Lung (tissue), 12 donors: Measurements from ENCODE around the gene PCP4. TPM values are rescaled to one million over a fixed set of nuclear protein-coding genes. Genes with fewer than 3 reads are reported as not detected.

Experiments
- ATAC-seq: fragments of 200-7000 bp; cut with Tn5 transposase; one replicate; pipeline ENCODE4 v1.9.1; 2020; ENCODE audit warnings: moderate number of reproducible peaks; ENCODE audit not compliant: insufficient read depth, low FRiP score
- DNase-seq, 3 donors: peaks; one replicate each; pipeline ENCODE4 v3.0.0-alpha.2; 2013 to 2017
- H3K27ac ChIP-seq, 2 donors: one replicate each; pipeline ENCODE4 v1.5.1; 2013; ENCODE audit warnings: mild to moderate bottlenecking in 2 of 2, moderate library complexity in 2 of 2, control low read depth in 1 of 2, inconsistent platforms in 1 of 2, low read depth in 1 of 2, low read length in 1 of 2
- H3K27me3 ChIP-seq, 3 donors: one replicate each; pipeline ENCODE4 v1.5.1; 2013; ENCODE audit warnings: low read length in 2 of 3; ENCODE audit not compliant: control insufficient read depth in 3 of 3, insufficient read depth in 3 of 3
- H3K36me3 ChIP-seq, 4 donors: one replicate each; pipeline ENCODE4 v1.5.1; 2013; ENCODE audit warnings: low read length in 4 of 4, mild to moderate bottlenecking in 1 of 4, moderate library complexity in 1 of 4; ENCODE audit not compliant: control insufficient read depth in 4 of 4, insufficient read depth in 4 of 4
- H3K4me1 ChIP-seq, 5 donors: one replicate each; pipeline ENCODE4 v1.5.1; 2013; ENCODE audit warnings: low read length in 5 of 5, mild to moderate bottlenecking in 2 of 5, moderate library complexity in 1 of 5; ENCODE audit not compliant: control insufficient read depth in 5 of 5, insufficient read depth in 5 of 5
- H3K4me3 ChIP-seq: one replicate; pipeline ENCODE4 v1.5.1; 2013; ENCODE audit warnings: mild to moderate bottlenecking, control low read depth, moderate library complexity
- H3K9ac ChIP-seq, 2 donors: one replicate each; pipeline ENCODE4 v1.5.1; 2013; ENCODE audit warnings: low read length in 2 of 2, control low read depth in 1 of 2; ENCODE audit not compliant: insufficient read depth in 1 of 2
- H3K9me3 ChIP-seq, 4 donors: one replicate each; pipeline ENCODE4 v1.5.1; 2013; ENCODE audit warnings: low read length in 3 of 4, mild to moderate bottlenecking in 1 of 4, moderate library complexity in 1 of 4; ENCODE audit not compliant: control insufficient read depth in 4 of 4, insufficient read depth in 3 of 4
- CTCF ChIP-seq: IDR thresholded peaks from 2 replicates; pipeline ENCODE4 v1.5.1; 2012; ENCODE audit warnings: mild to moderate bottlenecking; ENCODE audit errors: control extremely low read depth, extremely low read depth
- WGBS, 2 donors: extraction: QIAGEN DNeasy Blood & Tissue Kit; methylation state at CpG; one replicate each; pipeline ENCODE4 v1.1.7; 2013; 5-methylcytosine and 5-hydroxymethylcytosine counted together
- polyA plus RNA-seq, 2 donors: library from polyadenylated mRNA; stranded (reverse); fragments of 200-250 nt; gene quantifications; one replicate each; pipeline ENCODE4 v1.2.1, GENCODE V29; 2013
- total RNA-seq, 2 donors: library from RNA; depleted of rRNA in 1 of 2; stranded (reverse); fragments of >200 nt in 1 of 2; gene quantifications; one replicate each; pipeline ENCODE4 v1.2.1, GENCODE V29; 2014 to 2021
- donor health status: control.
- donor health status: control.
- donor health status: Bipolar disorder and iron deficiency.
- donor health status: healthy.
- donor health status: DM: yes; HTN: yes; CAD: no.

Gene PCP4
- total and polyA plus RNA-seq, 4 donors = 0.74 to 3.1 (median 1.3) TPM; not detected in 1

- 55 to 77% methylated on average over 1 of the region's 1 CpG for WGBS, 2 donors
- Histone ChIP-seq H3K36me3 (no peaks in the 10 kb centered on the region), H3K9me3 (peaks cover 0 to 5% (median 0%) of the 10 kb centered on the region in 4 donors), H3K4me3 (no peak overlapping the region), H3K27me3 (no peaks in the 10 kb centered on the region), H3K4me1 (no peaks in the 10 kb centered on the region), H3K27ac (no peak overlapping the region), H3K9ac (no peak overlapping the region)
- ATAC-seq (no peak), DNase-seq (peak in 2 of 3 donors; percentile 3 to 24)
- no peak for TF ChIP-seq CTCF
These were observed 48.6 kb downstream of the PCP4 start for GRCh38 chr21:39915881-39916280.

- no peak for ATAC-seq
- TF ChIP-seq CTCF = no peak
- 74 to 78% methylated on average over 4 of the region's 4 CpGs for WGBS, 2 donors
These were observed 51.3 kb downstream of the PCP4 start for GRCh38 chr21:39918558-39918957.

GRCh38 chr21:39923476-39923875 lies 56.2 kb downstream of the PCP4 start:
- no peak overlapping the region for H3K9ac ChIP-seq
- H3K27ac ChIP-seq = no peak overlapping the region
- H3K9me3 ChIP-seq = peaks cover 0 to 5% (median 0%) of the 10 kb centered on the region in 4 donors
- no peak overlapping the region for H3K4me3 ChIP-seq
- DNase-seq (no peak), ATAC-seq (no peak)
- WGBS, 2 donors = 76 to 89% methylated on average over 10 of the region's 10 CpGs
- H3K27me3 ChIP-seq = no peaks in the 10 kb centered on the region
- no peak for TF ChIP-seq CTCF
- H3K4me1 ChIP-seq = no peaks in the 10 kb centered on the region
- no peaks in the 10 kb centered on the region for H3K36me3 ChIP-seq

More at GRCh38 chr21:39918558-39918957, 51.3 kb downstream of the PCP4 start:
- H3K9me3 ChIP-seq = peaks cover 0 to 5% (median 0%) of the 10 kb centered on the region in 4 donors
- H3K27me3 ChIP-seq = no peaks in the 10 kb centered on the region
- no peak overlapping the region for H3K9ac ChIP-seq
- H3K36me3 ChIP-seq = no peaks in the 10 kb centered on the region
- H3K4me1 ChIP-seq = no peaks in the 10 kb centered on the region
- no peak overlapping the region for H3K4me3 ChIP-seq
- DNase-seq = no peak
- H3K27ac ChIP-seq = no peak overlapping the region
